Fibroblast of mammary gland (primary cell): ENCODE measurements around the gene PODXL2.

Experiments
- DNase-seq: peaks from one replicate; pipeline ENCODE4 v3.0.0-alpha.2; 2010; ENCODE audit warnings: low read depth
- H3K4me3 ChIP-seq: 2 replicates; pipeline ENCODE4 v1.5.1; 2011; ENCODE audit warnings: low read depth, mild to moderate bottlenecking, low read length, moderate library complexity; ENCODE audit not compliant: control insufficient read depth
- TF ChIP-seq, protein P1 (sequence below): conservative IDR thresholded peaks from 2 replicates; pipeline ENCODE4 v1.5.1; 2011; ENCODE audit warnings: low read depth, low read length, inconsistent platforms; ENCODE audit not compliant: control insufficient read depth, insufficient read depth

PODXL2 gene

DNA sequence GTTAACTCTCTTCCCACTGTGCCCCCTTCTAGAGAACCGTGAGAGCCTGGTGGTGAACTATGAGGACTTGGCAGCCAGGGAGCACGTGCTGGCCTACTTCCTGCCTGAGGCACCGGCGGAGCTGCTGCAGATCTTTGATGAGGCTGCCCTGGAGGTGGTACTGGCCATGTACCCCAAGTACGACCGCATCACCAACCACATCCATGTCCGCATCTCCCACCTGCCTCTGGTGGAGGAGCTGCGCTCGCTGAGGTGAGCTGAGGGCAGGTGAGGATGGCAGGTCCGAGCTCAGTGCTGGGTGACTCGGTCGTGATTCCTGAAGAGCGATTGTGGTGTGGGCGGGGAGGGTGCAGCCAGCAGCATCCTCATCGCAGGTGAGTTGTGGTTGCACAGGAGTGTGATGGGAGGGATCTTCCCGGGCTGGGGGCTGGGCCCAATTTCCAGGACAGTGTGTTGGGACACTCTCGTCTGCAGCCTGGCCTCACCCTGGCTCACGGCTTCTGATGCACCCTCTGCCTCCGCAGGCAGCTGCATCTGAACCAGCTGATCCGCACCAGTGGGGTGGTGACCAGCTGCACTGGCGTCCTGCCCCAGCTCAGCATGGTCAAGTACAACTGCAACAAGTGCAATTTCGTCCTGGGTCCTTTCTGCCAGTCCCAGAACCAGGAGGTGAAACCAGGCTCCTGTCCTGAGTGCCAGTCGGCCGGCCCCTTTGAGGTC is 22.7 kb upstream of the PODXL2 start:
- no peak overlapping the region for H3K4me3 ChIP-seq
- TF ChIP-seq, protein P1, sequence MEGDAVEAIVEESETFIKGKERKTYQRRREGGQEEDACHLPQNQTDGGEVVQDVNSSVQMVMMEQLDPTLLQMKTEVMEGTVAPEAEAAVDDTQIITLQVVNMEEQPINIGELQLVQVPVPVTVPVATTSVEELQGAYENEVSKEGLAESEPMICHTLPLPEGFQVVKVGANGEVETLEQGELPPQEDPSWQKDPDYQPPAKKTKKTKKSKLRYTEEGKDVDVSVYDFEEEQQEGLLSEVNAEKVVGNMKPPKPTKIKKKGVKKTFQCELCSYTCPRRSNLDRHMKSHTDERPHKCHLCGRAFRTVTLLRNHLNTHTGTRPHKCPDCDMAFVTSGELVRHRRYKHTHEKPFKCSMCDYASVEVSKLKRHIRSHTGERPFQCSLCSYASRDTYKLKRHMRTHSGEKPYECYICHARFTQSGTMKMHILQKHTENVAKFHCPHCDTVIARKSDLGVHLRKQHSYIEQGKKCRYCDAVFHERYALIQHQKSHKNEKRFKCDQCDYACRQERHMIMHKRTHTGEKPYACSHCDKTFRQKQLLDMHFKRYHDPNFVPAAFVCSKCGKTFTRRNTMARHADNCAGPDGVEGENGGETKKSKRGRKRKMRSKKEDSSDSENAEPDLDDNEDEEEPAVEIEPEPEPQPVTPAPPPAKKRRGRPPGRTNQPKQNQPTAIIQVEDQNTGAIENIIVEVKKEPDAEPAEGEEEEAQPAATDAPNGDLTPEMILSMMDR: no peak
- no peak for DNase-seq

DNA sequence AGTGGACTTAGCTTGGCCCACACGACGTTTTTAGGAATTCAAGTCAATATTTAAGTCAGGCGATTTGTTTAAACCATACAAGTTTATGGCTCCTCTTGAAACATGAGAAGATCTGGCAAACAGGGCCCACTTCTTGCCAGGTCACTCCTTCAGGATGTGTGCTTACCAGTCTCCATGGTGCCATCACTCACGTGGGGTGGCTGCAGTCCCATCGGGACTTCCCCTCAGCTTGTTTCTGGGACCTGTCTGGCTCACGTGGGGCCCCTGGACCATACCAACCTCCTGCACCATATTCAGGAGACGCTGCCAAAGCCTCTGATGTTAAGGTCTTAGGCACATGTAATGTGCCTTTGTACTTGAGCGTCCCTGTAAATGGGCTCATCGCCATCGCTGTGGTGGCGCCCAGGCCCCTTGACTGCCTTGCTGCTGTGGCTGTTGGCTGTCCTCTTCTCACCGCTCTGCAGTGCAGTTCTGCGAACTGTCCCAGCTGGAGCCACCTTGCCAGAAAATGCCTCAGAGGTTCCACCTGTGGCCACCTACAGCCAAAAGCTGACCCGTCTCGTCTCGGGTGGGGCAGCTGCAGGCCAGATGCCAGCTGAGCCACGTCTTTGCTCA is 21.9 kb upstream of the PODXL2 start:
- DNase-seq: no peak
- H3K4me3 ChIP-seq: no peak overlapping the region
- TF ChIP-seq, protein P1: no peak

DNA sequence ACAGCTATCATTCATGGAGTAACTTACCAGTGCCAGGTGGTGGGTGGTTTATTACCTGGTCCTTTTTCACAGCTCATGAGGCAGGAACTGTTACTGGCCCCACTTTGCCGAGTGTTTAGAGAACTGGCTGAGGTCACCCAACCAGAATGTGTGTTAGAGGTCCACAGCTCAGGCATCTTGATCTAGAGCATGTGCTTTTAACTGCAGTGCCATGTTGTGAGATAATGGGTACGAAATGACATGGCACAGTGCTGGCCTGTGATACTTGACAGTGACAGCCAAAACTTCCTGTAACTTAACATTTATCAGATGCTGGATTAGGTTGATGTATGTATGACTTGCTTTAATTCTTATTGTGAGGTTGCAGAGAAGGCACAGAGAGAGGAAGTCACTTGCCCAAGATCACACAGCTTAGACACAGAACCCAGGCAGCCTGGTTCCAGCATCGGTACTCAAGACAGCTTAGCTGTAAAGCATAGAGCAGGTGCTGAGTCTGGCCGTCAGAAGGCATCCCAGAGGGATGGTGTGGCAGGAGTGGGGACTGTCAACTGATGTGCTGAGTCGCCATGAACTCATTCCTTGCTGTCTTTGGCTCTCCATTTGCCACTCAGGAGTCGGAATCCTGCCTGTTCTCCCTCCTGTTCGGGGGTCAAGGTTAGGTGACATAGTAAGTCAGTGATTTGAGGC is 21.2 kb upstream of the PODXL2 start:
- TF ChIP-seq, protein P1: no peak
- no peak overlapping the region for H3K4me3 ChIP-seq
- DNase-seq: no peak

DNA sequence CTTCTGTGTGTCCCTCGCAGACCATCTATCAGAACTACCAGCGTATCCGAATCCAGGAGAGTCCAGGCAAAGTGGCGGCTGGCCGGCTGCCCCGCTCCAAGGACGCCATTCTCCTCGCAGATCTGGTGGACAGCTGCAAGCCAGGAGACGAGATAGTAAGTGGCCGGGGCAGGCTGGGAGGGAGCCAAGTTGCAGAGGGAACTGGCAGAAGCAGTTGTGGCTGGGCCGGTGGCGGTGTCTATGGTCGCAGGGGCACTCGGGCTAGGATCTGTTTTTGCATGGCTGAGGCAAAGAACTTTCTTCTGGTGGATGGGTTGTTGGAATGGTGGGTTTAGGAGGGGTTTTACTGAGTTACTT is 20.6 kb upstream of the PODXL2 start:
- DNase-seq: no peak
- TF ChIP-seq, protein P1: no peak
- no peak overlapping the region for H3K4me3 ChIP-seq

DNA sequence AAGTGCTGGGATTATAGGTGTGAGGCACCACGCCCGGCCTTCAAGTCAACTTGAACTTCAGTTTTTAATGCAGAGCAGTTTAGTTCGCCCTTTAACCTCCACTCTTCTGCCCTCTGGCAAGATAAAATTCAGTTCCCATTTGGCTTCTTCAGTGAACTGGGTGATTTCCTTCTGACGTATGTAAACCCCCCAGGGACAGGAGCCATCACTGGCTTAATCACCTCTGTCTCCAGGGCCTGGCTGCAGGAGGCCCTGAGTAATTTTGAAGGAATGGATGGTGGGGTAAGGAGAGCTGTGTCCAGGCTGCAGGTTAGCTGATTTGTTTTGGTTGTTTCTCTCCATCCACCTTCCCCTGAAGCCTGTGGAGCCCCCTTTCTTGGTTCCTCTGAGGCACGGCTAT is 18.9 kb upstream of the PODXL2 start:
- DNase-seq: peak; percentile 27
- TF ChIP-seq, protein P1: no peak
- H3K4me3 ChIP-seq: no peak overlapping the region

DNA sequence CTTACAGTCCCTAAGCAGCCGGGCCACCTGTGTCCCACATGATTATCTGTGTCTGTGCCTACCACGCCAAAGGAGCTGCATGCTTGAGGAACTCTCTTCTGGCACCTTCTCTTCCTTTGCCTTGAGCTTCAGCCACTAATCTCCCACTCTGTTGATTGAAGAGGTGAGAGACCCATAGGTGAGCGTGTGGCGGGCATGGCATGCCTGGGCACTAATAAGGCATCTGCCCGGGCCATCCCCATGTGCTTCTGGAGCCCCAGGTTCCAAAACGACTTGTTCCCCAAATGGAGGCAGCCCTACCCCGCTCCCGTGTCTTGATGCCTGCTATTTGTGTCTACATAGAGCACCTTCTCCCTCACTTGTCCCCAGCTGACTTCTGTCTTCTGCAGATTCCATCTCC is 17.7 kb upstream of the PODXL2 start:
- no peak overlapping the region for H3K4me3 ChIP-seq
- DNase-seq: no peak
- TF ChIP-seq, protein P1: no peak

DNA sequence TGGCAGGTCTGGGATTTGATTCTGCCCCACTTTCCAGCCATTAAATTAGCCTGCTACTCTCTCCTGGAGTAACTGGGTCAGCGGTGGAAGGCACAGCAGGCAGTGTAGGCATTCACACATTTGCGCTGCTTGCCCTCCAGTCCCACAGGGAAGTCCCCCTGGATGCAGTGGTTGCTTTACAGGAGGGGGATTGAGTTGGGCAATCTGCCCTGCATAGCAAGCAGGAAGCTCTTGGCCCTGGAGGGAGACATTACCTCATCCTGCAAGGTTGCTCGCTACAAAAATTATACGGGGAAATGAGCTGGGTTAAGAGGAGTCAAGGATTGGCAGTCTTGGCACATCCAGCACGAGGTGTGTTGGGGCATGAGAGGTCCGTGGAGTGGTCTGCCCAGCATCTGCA is 16.0 kb upstream of the PODXL2 start:
- H3K4me3 ChIP-seq: no peak overlapping the region
- TF ChIP-seq, protein P1: no peak
- no peak for DNase-seq
